Measurements from ENCODE around the gene RPUSD2.

RPUSD2 gene

DNA sequence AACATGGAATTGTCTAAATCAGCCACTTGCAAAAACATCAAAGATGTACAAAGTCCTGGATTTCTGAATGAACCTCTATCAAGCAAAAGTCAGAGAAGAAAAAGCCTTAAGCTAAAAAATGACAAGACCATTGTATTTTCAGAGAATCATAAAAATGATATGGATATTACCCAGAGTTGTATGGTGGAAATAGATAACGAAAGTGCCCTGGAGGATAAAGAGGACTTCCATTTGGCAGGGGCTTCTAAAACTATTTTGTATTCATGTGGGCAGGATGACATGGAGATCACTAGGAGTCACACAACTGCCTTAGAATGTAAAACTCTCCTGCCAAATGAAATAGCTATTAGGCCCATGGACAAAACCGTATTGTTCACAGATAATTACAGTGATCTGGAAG is 54.3 kb downstream of the RPUSD2 start:
- DNase-seq, result no peak

Data from right hindlimb (tissue), 1 donor.